Loucy (cell line): ENCODE results near the gene CEP104.

ENCODE experiments used
- H2AFZ ChIP-seq: fragments of 200-600 bp; sonication (generic); 2 replicates; pipeline ENCODE4 v1.6.0; 2016; ENCODE audit warnings: antibody characterized with exemption, mild to moderate bottlenecking, low read length, moderate library complexity
- H3F3A ChIP-seq: fragments of 200-600 bp; 2 replicates; pipeline ENCODE4 v1.6.0; 2016; ENCODE audit warnings: antibody characterized with exemption, low read depth, mild to moderate bottlenecking
- H3K27me3 ChIP-seq: fragments of 200-600 bp; sonication (generic); 2 replicates; pipeline ENCODE4 v1.6.1; 2014; ENCODE audit warnings: low read length, mild to moderate bottlenecking; ENCODE audit not compliant: insufficient read depth, poor library complexity, severe bottlenecking
- H3K36me3 ChIP-seq: fragments of 200-600 bp; sonication (generic); 2 replicates; pipeline ENCODE4 v1.6.1; 2016; ENCODE audit warnings: low read length; ENCODE audit not compliant: insufficient read depth
- H3K4me1 ChIP-seq: fragments of 200-600 bp; sonication (generic); 2 replicates; pipeline ENCODE4 v1.5.1; 2014; ENCODE audit warnings: low read length, mild to moderate bottlenecking; ENCODE audit not compliant: insufficient read depth, poor library complexity, severe bottlenecking
- H3K4me2 ChIP-seq: fragments of 200-600 bp; sonication (generic); 2 replicates; pipeline ENCODE4 v1.6.0; 2014; ENCODE audit warnings: antibody characterized with exemption, low read length, low read depth, mild to moderate bottlenecking; ENCODE audit not compliant: poor library complexity, severe bottlenecking
- H3K4me3 ChIP-seq: fragments of 200-600 bp; sonication (generic); 2 replicates; pipeline ENCODE4 v1.5.1; 2014; ENCODE audit warnings: low read length, mild to moderate bottlenecking, mixed read lengths; ENCODE audit not compliant: poor library complexity, severe bottlenecking
- H3K79me2 ChIP-seq: fragments of 200-600 bp; sonication (generic); 2 replicates; pipeline ENCODE4 v1.6.1; 2014; ENCODE audit warnings: low read length; ENCODE audit not compliant: insufficient read depth
- H3K9ac ChIP-seq: fragments of 200-600 bp; sonication (generic); 2 replicates; pipeline ENCODE4 v1.6.0; 2014; ENCODE audit warnings: mild to moderate bottlenecking, low read depth, low read length, moderate library complexity; ENCODE audit not compliant: poor library complexity, severe bottlenecking
- H3K9me2 ChIP-seq: fragments of 200-600 bp; sonication (generic); replicated peaks from 2 replicates; pipeline ENCODE4 v1.6.1; 2016; ENCODE audit warnings: low read depth, low read length, mixed read lengths
- H3K9me3 ChIP-seq: fragments of 200-600 bp; sonication (generic); 2 replicates; pipeline ENCODE4 v1.6.1; 2014; ENCODE audit warnings: mild to moderate bottlenecking, antibody characterized with exemption, low read length, low read depth; ENCODE audit not compliant: insufficient read depth
- H4K20me1 ChIP-seq: fragments of 200-600 bp; sonication (generic); 2 replicates; pipeline ENCODE4 v1.6.0; 2014; ENCODE audit warnings: antibody characterized with exemption, low read length, mild to moderate bottlenecking; ENCODE audit not compliant: insufficient read depth, poor library complexity, severe bottlenecking
- EZH2phosphoT487 ChIP-seq: fragments of 200-600 bp; IDR thresholded peaks from 2 replicates; pipeline ENCODE4 v1.6.1; 2018; ENCODE audit warnings: antibody characterized with exemption, mild to moderate bottlenecking, moderate library complexity, borderline replicate concordance
- TF ChIP-seq, protein P1 (sequence below): fragments of 200-600 bp; sonication (generic); conservative IDR thresholded peaks from 2 replicates; pipeline ENCODE4 v1.5.1; 2014; ENCODE audit warnings: mild to moderate bottlenecking, antibody characterized with exemption, low read length

Gene CEP104

DNA sequence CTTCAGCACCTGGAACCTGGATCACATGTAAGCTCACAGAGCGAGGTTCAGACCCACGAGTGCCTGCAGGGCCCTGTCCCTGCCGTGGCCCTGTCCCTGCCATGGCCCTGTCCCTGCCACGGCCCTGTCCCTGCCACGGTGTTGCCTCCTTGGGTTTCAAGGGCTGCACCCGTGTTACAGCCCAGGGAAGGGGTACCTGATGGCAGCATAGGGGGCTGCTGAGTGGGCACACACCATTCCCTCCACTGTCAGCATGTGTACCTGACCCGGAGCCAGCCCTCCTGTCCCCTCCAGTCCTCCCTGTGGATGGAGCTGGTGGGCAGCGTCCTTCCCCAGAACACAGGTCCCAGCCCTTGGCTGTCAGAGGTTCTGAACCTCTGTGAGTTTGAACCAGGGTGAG lies 15.5 kb upstream of the CEP104 start:
- H3K9ac ChIP-seq: no peak overlapping the region
- H4K20me1 ChIP-seq: no peaks in the 10 kb centered on the region
- H3K9me3 ChIP-seq: no peaks in the 10 kb centered on the region
- H3K79me2 ChIP-seq: no peaks in the 10 kb centered on the region
- H3K4me3 ChIP-seq: no peak overlapping the region
- no peak overlapping the region for H2AFZ ChIP-seq
- H3F3A ChIP-seq: no peaks in the 10 kb centered on the region
- no peaks in the 10 kb centered on the region for H3K4me1 ChIP-seq
- TF ChIP-seq, protein P1, sequence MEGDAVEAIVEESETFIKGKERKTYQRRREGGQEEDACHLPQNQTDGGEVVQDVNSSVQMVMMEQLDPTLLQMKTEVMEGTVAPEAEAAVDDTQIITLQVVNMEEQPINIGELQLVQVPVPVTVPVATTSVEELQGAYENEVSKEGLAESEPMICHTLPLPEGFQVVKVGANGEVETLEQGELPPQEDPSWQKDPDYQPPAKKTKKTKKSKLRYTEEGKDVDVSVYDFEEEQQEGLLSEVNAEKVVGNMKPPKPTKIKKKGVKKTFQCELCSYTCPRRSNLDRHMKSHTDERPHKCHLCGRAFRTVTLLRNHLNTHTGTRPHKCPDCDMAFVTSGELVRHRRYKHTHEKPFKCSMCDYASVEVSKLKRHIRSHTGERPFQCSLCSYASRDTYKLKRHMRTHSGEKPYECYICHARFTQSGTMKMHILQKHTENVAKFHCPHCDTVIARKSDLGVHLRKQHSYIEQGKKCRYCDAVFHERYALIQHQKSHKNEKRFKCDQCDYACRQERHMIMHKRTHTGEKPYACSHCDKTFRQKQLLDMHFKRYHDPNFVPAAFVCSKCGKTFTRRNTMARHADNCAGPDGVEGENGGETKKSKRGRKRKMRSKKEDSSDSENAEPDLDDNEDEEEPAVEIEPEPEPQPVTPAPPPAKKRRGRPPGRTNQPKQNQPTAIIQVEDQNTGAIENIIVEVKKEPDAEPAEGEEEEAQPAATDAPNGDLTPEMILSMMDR: no peak
- TF ChIP-seq EZH2phosphoT487: no peak
- no peaks in the 10 kb centered on the region for H3K27me3 ChIP-seq
- no peaks in the 10 kb centered on the region; the same call in 1 of the 2 replicates for H3K36me3 ChIP-seq
- no peaks in the 10 kb centered on the region for H3K9me2 ChIP-seq
- no peak overlapping the region for H3K4me2 ChIP-seq

- Histone ChIP-seq H3K9me3 (no peaks in the 10 kb centered on the region), H3K4me2 (no peak overlapping the region), H3K9me2 (no peaks in the 10 kb centered on the region)
Measured at GRCh38 chr1:3871451-3871805, 14.4 kb upstream of the CEP104 start.

DNA sequence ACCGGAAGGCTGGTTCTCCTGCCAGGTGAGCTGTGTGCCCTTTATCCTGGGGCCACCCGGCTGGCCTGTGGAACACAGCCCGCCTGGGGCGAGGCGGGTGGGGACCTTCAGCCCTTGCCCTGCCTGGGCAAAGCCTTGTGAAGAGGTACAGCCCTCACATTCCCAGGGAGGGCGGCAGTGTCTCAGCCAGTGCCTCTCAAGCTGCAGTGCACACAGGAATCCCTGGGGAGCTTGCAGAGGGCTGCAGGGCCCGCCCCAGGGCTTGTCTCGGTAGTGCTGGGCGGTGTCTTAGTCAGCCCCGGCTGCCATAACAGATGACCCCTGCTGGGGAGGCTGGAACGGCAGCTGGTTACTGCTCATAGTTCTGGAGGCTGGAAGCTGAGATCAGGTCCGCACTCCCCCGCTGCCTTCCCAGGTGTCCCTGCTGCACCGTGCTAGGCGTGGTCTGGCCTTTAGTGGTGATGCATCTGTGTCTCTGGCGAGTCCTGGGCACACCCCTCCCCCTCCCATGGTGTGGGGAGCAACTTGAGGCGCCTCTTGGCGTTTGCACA lies 12.8 kb upstream of the CEP104 start:
- Histone ChIP-seq H3K9me2 (no peaks in the 10 kb centered on the region), H3K4me1 (no peaks in the 10 kb centered on the region), H3K36me3 (no peaks in the 10 kb centered on the region; the same call in 1 of the 2 replicates), H3K79me2 (no peaks in the 10 kb centered on the region), H2AFZ (no peak overlapping the region), H3K9ac (no peak overlapping the region), H4K20me1 (no peaks in the 10 kb centered on the region), H3F3A (no peaks in the 10 kb centered on the region), H3K4me3 (no peak overlapping the region), H3K27me3 (no peaks in the 10 kb centered on the region), H3K9me3 (no peaks in the 10 kb centered on the region), H3K4me2 (no peak overlapping the region)
- TF ChIP-seq, protein P1: no peak
- no peak for TF ChIP-seq EZH2phosphoT487

More at GRCh38 chr1:3871451-3871805, 14.4 kb upstream of the CEP104 start:
- Histone ChIP-seq H3K9ac (no peak overlapping the region), H3K79me2 (no peaks in the 10 kb centered on the region), H3K4me1 (no peaks in the 10 kb centered on the region), H3K36me3 (no peaks in the 10 kb centered on the region; the same call in 1 of the 2 replicates), H3K27me3 (no peaks in the 10 kb centered on the region), H3F3A (no peaks in the 10 kb centered on the region), H3K4me3 (no peak overlapping the region), H4K20me1 (no peaks in the 10 kb centered on the region), H2AFZ (no peak overlapping the region)
- TF ChIP-seq EZH2phosphoT487: no peak
- TF ChIP-seq, protein P1: no peak
